ENCODE measurements around the gene STK36. TPM values are rescaled to one million over a fixed set of nuclear protein-coding genes. Genes with fewer than 3 reads are reported as not detected.

STK36 gene
- total RNA-seq (14.4 and 29.9 TPM in 2 replicates), polyA plus RNA-seq (37.2 and 42.7 TPM in 2 replicates)

GRCh38 chr2:218671654-218672566 is at the start of gene STK36, which contains the start of gene RNF25:
TSS of gene STK36 (plus strand) at chr2:218672086. CDS start at chr2:218672830, 744 bp downstream.
TSS of gene RNF25 (minus strand) at chr2:218672002. CDS start at chr2:218671970, 32 bp downstream.
- DNase-seq (ENCODE audit: low spot score), result peak; percentile 94
- peak within 1 kb of the TSS; percentile 91 for H3K27ac ChIP-seq
- WGBS (ENCODE audit: low lambda C conversion rate, missing lambda C conversion rate), result 2% methylated on average over 41 of the region's 49 CpGs
- H4K20me1 ChIP-seq (ENCODE audit: insufficient read depth, poor library complexity, severe bottlenecking), result no peaks in the 10 kb centered on the region
- no peaks in the 10 kb centered on the region for H3K9me3 ChIP-seq (ENCODE audit: low read depth)
- H3K79me2 ChIP-seq, result peaks cover 27% of the 10 kb centered on the region
- peak within 1 kb of the TSS; percentile 81 for H3K4me2 ChIP-seq
- H3K27me3 ChIP-seq, result no peaks in the 10 kb centered on the region
- TF ChIP-seq EZH2 (IDR thresholded peaks at IDR 0.05; ENCODE audit: borderline replicate concordance) (no peak), CTCF (IDR thresholded peaks at IDR 0.05; ENCODE audit: poor library complexity) (no peak), EZH2phosphoT487 (IDR thresholded peaks at IDR 0.05; ENCODE audit: low read depth, severe bottlenecking, unreplicated experiment) (no peak)
- no peaks in the 10 kb centered on the region for H3K36me3 ChIP-seq (replicated peaks; ENCODE audit: insufficient read depth, low read depth)
- peak within 1 kb of the TSS; percentile 61 for H2AFZ ChIP-seq
- H3K4me1 ChIP-seq (ENCODE audit: insufficient read depth), result peaks cover 8% of the 10 kb centered on the region
- no peaks in the 10 kb centered on the region for H3K9me2 ChIP-seq (replicated peaks; ENCODE audit: insufficient read depth)
- peak within 1 kb of the TSS; percentile 42 for H3K4me3 ChIP-seq

- DNase-seq (ENCODE audit: low spot score), result no peak
- Histone ChIP-seq H4K20me1 (ENCODE audit: insufficient read depth, poor library complexity, severe bottlenecking) (no peaks in the 10 kb centered on the region), H3K27me3 (no peaks in the 10 kb centered on the region), H3K9me2 (replicated peaks; ENCODE audit: insufficient read depth) (no peaks in the 10 kb centered on the region), H3K9me3 (ENCODE audit: low read depth) (no peaks in the 10 kb centered on the region), H3K36me3 (replicated peaks; ENCODE audit: insufficient read depth, low read depth) (no peaks in the 10 kb centered on the region), H3K4me2 (no peak overlapping the region), H3K79me2 (no peaks in the 10 kb centered on the region), H3K4me1 (ENCODE audit: insufficient read depth) (no peaks in the 10 kb centered on the region), H3K4me3 (no peak overlapping the region), H2AFZ (no peak overlapping the region), H3K27ac (no peak overlapping the region)
- TF ChIP-seq EZH2 (IDR thresholded peaks at IDR 0.05; ENCODE audit: borderline replicate concordance) (no peak), EZH2phosphoT487 (IDR thresholded peaks at IDR 0.05; ENCODE audit: low read depth, severe bottlenecking, unreplicated experiment) (no peak), CTCF (IDR thresholded peaks at IDR 0.05; ENCODE audit: poor library complexity) (no peak)
- WGBS (ENCODE audit: low lambda C conversion rate, missing lambda C conversion rate), result 84% methylated on average over 7 of the region's 7 CpGs
These were observed 49.1 kb upstream of the STK36 start for GRCh38 chr2:218622606-218623365.

- Histone ChIP-seq H4K20me1 (ENCODE audit: insufficient read depth, poor library complexity, severe bottlenecking) (no peaks in the 10 kb centered on the region), H3K27me3 (no peaks in the 10 kb centered on the region), H3K9me2 (replicated peaks; ENCODE audit: insufficient read depth) (no peaks in the 10 kb centered on the region), H3K4me1 (ENCODE audit: insufficient read depth) (no peaks in the 10 kb centered on the region), H2AFZ (no peak overlapping the region), H3K9me3 (ENCODE audit: low read depth) (no peaks in the 10 kb centered on the region), H3K36me3 (replicated peaks; ENCODE audit: insufficient read depth, low read depth) (no peaks in the 10 kb centered on the region), H3K4me3 (no peak overlapping the region), H3K27ac (no peak overlapping the region), H3K79me2 (no peaks in the 10 kb centered on the region), H3K4me2 (no peak overlapping the region)
- no peak for TF ChIP-seq EZH2 (IDR thresholded peaks at IDR 0.05; ENCODE audit: borderline replicate concordance)
- no peak for TF ChIP-seq CTCF (IDR thresholded peaks at IDR 0.05; ENCODE audit: poor library complexity)
- TF ChIP-seq EZH2phosphoT487 (IDR thresholded peaks at IDR 0.05; ENCODE audit: low read depth, severe bottlenecking, unreplicated experiment), result no peak
- 90% methylated on average over 3 of the region's 3 CpGs for WGBS (ENCODE audit: low lambda C conversion rate, missing lambda C conversion rate)
- no peak for DNase-seq (ENCODE audit: low spot score)
These were observed 48.5 kb upstream of the STK36 start for GRCh38 chr2:218623366-218623705.
